ENCODE measurements around the gene DCST1.

DCST1 gene

DNA sequence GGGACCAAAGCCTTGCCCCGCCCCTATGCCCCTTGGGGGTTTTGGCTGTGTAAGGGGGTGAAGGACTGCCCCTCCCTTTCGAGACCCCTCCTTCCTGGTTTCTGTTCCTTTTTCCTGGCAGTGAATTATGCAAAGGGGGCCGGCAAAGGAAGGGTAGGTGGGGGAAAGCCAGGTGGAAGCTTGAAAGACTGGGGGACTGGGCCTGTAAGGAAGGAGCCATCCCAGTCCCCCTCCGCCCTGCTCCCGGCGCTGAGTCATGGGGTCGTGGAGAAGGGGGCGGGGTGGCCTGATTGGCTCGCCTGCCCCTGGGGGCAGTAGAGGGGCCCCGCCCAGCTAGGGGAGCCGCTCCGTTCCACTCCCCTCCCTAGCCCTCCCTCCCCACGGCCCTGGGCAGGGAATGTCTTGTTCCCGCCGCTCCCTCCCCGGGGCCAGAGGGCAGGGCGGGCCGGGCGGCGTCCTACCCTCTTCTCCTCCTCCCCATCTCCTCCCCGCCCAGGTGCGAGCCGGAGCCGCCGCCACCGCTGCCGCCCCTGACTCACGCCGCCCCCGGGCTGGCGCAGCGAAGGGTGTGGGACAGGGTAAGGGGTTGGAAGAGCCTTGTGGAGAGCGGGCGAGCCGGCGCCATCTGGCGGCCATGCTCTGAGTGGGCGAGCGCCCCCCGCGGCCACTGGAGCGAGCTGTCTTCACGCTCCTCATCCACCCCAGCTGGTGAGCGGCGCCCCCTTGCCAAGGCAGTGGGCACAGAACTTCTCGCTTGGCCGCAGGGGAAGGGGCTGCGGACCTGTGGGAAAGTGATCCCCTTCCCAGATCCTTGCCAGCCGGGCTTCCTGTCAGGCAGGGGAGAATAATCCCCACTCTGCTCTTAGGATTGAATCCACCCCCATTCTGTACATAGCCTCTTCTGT, 16.3 kb upstream of the DCST1 start:
- Mint-ChIP-seq H3K4me3 (peak overlapping the region; percentile 73), H3K4me1 (peaks cover 66% of the 10 kb centered on the region), H3K27me3 (no peaks in the 10 kb centered on the region), H3K27ac (peak overlapping the region; percentile 51), H3K9me3 (no peaks in the 10 kb centered on the region), H3K36me3 (peaks cover 2% of the 10 kb centered on the region)

DNA sequence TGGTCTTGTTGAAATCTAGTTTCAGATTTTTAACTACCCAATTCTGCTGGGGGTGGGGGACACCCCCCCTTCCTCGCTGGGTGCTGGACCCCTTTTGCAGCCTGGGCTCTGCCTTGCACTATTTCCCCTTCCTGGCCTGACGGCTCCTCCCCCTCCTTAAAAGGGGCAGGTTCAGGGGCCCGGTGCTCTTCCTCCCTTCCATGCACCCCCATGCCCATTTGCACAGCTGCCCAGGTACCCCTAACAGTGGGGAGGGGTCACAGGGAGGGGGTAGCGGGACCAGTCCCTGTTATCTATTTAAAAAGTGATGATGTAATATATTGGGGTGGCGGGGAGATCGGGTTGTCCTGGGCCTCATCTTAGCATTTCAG, 15.7 kb upstream of the DCST1 start:
- peak overlapping the region; percentile 71 for H3K4me3 Mint-ChIP-seq
- H3K9me3 Mint-ChIP-seq: no peaks in the 10 kb centered on the region
- no peaks in the 10 kb centered on the region for H3K27me3 Mint-ChIP-seq
- H3K36me3 Mint-ChIP-seq: peaks cover 2% of the 10 kb centered on the region
- H3K4me1 Mint-ChIP-seq: peaks cover 63% of the 10 kb centered on the region
- H3K27ac Mint-ChIP-seq: peak overlapping the region; percentile 51

DNA sequence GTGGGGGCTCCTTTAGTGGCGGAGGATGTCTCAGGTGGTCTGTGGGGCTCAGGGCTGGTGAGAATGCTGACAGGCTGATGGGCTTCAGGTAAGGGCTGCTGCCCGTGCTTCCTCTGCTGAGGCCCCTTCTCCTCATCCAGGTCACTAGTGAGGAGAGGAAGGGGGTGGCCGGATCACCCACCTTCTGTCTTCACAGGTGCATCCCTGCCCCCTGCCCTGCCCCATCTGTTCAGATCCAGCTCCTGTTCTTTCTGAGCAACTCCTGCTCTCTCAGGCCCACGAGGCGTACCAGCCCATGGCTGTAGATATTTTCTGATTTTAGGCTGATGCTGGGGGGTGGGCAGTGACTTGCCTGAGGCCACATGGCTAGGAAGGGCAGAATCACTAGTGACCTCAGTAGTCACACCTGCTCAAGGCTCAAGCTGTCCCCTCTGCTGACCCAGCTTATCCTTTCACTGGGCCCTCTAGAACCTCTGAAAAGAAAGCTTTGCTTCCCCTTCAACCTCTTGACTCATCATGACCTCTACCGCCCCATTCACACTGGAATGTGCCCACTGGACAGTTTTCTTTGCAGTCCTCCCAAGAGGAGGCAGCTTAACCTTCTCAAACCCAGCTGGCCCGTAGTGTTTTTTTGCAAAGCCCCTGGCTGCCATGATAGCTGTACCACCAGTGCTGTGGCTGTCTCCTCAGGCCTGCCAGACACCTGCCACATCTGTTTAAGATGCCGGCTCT, 14.8 kb upstream of the DCST1 start:
- H3K27me3 Mint-ChIP-seq: no peaks in the 10 kb centered on the region
- H3K4me1 Mint-ChIP-seq: peaks cover 57% of the 10 kb centered on the region
- peak overlapping the region; percentile 59 for H3K27ac Mint-ChIP-seq
- H3K36me3 Mint-ChIP-seq: peaks cover 2% of the 10 kb centered on the region
- H3K4me3 Mint-ChIP-seq: no peak overlapping the region
- H3K9me3 Mint-ChIP-seq: no peaks in the 10 kb centered on the region

DNA sequence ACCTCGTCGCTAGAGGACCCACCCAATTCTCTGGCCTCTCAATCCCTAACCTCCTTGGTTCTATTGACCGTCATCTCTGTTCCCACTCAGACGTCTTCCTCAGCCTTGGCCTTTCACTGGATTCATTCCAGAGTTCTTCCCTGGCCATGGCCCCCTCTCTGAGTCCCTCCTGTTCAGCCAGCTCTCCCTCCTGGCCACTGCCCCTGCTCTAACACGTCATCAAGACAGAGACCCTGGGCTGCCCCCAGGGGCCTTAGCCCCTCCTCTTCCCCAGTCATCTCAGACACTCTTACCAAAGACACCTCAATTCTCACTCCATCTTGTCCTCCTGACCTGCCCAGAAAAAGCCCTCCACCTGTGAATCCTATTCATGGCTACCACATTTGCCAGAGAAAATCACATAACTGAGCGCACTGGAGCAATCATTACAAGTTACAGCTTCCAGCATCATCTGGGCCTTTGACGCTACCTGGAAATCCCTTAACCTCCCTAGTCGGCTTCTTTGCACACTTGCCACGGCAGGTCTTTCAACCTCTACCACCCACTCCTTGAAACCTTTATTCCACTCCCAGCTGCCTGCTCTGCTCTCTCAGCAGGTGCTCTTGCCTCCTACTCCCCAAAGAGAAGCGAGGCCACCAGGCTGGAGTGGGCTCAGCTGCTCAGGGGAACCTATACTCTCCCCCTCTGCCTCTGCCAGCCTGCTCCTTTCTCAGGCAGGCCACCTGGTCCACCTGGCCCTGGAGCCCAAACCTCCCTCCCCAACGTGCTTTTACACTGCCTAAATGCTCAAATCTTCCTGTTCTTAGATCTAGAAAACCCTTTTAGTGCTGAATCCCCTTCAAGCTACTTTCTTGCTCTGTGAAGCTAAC, 14.0 kb upstream of the DCST1 start:
- peak overlapping the region; percentile 17 for H3K4me3 Mint-ChIP-seq
- H3K27ac Mint-ChIP-seq: peak overlapping the region; percentile 83
- H3K4me1 Mint-ChIP-seq: peaks cover 49% of the 10 kb centered on the region
- H3K9me3 Mint-ChIP-seq: no peaks in the 10 kb centered on the region
- H3K36me3 Mint-ChIP-seq: peaks cover 2% of the 10 kb centered on the region
- H3K27me3 Mint-ChIP-seq: no peaks in the 10 kb centered on the region

DNA sequence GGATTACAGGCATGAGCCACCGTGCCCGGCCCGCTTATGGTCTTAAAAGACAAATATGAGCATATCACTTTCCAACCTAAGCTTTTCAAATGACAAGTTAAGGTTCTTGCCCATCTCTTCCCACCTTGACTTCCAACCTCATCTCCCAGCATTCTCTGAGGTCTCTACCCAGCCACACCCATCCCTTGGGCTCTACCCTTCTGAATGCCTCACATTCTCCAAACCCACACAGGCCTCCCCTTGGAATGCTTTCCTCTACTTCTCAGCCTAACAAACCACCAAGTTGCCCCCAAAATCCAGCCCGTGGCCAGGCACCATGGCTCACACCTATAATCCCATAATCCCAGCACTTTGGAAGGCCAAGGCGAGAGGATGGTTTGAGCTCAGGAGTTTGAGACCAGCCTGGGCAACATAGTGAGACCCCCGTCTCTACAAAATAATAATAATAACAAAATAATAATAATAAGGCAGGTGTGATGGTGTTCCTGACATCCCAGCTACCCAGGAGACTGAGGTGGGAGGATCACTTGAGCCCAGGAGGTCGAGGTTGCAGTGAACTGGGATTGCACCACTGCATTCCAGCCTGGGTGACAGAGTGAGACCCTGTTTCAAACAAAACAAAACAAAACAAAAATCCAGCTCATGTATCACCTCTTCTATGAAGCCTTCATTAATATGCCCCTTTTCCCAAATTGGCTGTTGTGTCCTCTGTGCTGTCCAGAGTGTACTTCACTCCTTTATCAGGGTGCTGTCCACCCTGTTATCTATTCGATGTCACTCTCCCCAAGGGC, 11.3 kb upstream of the DCST1 start:
- Mint-ChIP-seq H3K9me3 (no peaks in the 10 kb centered on the region), H3K4me1 (peaks cover 28% of the 10 kb centered on the region), H3K27ac (no peak overlapping the region), H3K36me3 (no peaks in the 10 kb centered on the region), H3K27me3 (no peaks in the 10 kb centered on the region), H3K4me3 (no peak overlapping the region)

DNA sequence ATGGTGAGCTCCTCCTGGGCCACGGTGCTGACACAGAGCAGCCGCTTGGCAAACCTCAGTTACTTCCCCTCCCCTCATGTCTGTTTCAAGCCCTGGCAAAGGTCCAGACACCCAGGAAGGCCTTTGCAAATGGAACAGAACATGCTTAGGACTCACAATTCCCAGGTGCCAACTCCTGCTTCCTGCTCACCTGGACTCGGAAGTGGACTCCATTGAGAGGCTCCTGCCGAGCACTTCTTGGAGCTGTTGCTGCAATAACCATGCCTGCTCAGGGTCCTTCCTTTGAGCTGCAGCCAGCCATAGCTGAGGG, 10.7 kb upstream of the DCST1 start:
- Mint-ChIP-seq H3K36me3 (no peaks in the 10 kb centered on the region), H3K4me3 (no peak overlapping the region), H3K4me1 (peaks cover 24% of the 10 kb centered on the region), H3K27ac (no peak overlapping the region), H3K27me3 (no peaks in the 10 kb centered on the region), H3K9me3 (no peaks in the 10 kb centered on the region)

DNA sequence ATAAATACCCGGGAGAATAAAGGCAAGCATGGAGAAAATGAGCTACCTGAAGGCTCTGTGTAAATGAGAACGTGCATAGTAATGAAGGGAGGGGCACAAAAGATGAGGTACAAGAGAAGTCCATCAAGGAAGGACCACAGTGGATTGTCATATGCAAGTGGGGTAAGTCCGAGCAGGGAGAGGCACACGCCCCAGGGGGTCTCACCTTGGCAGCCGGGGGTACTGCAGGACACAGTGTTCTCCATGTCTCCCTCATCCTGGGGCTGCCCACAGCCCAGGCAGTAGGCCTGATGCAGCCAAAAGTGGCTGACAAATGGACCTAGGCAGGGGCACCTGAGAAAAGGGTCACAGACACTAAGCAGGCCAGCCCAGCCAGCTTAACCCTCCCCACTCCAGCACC, 10.0 kb upstream of the DCST1 start:
- H3K9me3 Mint-ChIP-seq: no peaks in the 10 kb centered on the region
- H3K4me1 Mint-ChIP-seq: peaks cover 21% of the 10 kb centered on the region
- no peaks in the 10 kb centered on the region for H3K27me3 Mint-ChIP-seq
- H3K4me3 Mint-ChIP-seq: no peak overlapping the region
- H3K27ac Mint-ChIP-seq: no peak overlapping the region
- no peaks in the 10 kb centered on the region for H3K36me3 Mint-ChIP-seq

DNA sequence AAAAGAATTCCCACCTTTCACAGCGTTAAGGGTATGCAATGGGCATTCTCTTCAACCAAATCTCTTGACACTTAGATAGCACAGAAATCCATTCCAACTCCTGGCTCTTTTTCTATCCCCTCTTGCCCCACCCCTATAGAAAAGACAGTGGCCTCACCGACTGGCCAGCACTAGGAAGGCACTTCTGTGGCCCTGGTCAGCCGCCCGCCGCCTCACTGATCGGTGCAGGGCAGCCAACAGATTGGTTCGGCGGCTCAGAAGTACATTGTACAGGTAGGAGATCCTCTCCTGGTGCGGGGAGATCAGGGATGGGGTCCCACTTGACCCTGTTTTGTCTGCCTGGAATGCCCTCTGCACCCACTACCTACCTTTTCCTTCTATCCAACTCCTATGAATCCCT, 9.3 kb upstream of the DCST1 start:
- peaks cover 15% of the 10 kb centered on the region for H3K4me1 Mint-ChIP-seq
- H3K4me3 Mint-ChIP-seq: no peak overlapping the region
- no peaks in the 10 kb centered on the region for H3K9me3 Mint-ChIP-seq
- no peaks in the 10 kb centered on the region for H3K36me3 Mint-ChIP-seq
- no peaks in the 10 kb centered on the region for H3K27me3 Mint-ChIP-seq
- H3K27ac Mint-ChIP-seq: no peak overlapping the region

DNA sequence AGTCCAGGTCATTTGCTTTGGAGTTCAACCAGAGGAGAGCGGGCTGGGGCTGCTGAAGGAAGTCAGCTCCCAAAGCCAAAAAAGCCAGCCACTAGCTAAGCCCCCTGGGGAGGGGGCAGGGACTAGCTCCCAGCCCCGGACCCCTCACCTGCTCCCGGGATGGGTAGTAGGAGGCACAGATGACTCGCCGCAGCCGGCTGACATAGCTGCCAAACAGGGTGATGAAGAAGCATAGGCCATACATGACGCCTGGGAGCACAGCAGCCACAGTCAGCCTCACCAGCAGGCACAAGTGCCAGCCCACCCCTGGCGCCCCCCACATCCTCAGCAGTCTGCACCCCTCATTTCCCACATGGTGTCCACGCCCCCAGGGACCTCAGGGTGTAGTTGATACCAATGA, 7.5 kb upstream of the DCST1 start:
- Mint-ChIP-seq H3K4me1 (peaks cover 6% of the 10 kb centered on the region), H3K27ac (no peak overlapping the region), H3K27me3 (no peaks in the 10 kb centered on the region)

DNA sequence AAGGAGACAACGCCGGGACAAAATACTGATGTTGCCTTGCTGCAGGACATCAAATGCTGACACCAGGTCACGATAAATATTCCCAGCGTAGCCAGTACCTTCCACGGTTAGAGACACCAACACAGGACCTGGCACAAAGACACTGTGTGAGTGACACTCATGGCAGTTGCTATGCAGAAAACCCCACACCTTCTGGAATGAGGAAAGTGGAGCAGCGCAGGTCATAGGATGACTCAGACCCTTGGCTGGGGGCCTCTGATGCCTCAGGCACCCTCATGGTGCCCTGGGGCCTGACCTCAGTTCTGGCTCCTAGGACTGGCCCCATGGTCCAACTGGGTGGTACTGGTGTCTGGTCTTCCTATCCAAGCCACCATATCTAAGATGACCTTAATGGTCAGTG, 7.0 kb upstream of the DCST1 start:
- Mint-ChIP-seq H3K36me3 (no peaks in the 10 kb centered on the region), H3K27ac (no peak overlapping the region), H3K4me3 (no peak overlapping the region), H3K9me3 (no peaks in the 10 kb centered on the region), H3K4me1 (peaks cover 6% of the 10 kb centered on the region), H3K27me3 (no peaks in the 10 kb centered on the region)

More for the DNA sequence above, 7.5 kb upstream of the DCST1 start:
- H3K36me3 Mint-ChIP-seq: no peaks in the 10 kb centered on the region
- no peaks in the 10 kb centered on the region for H3K9me3 Mint-ChIP-seq
- no peak overlapping the region for H3K4me3 Mint-ChIP-seq

DNA sequence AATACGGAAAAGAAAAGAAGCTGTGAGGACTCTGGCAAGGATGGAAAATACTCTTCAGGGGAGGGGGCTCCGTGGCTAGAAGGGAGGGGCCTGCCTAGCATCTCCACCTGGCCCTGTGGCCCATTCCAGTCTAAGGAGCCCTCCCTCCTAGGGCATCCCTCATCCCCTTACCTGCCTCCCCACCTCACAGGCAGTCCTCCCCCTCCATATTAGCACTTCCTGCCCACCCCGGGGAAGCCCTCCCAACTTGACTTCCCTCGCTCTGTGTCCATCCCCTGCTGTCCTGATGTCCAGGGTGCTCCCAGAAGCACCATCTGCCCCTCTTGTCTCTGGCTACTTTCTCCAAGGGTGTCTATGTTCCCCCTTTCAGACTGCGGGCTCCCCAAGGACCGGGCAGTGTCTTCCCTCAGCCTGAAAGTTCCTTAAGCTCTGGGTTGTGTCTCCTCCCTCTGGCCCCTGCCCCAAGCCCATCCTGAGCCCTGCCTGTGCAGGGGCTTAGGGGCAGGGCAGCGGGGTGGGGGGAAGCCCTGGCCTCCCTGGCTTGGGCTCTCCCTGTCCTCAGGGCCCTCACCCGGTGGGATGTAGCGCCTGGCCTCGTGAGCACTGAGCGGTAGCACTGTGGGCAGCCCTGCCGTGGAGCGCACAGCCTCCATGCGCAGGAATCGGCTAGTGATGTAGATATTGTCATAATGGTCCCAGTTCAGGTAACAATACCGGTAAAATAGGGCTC, 3.9 kb upstream of the DCST1 start:
- Mint-ChIP-seq H3K9me3 (no peaks in the 10 kb centered on the region), H3K4me3 (no peak overlapping the region), H3K27me3 (no peaks in the 10 kb centered on the region), H3K36me3 (no peaks in the 10 kb centered on the region), H3K27ac (no peak overlapping the region), H3K4me1 (no peaks in the 10 kb centered on the region)

DNA sequence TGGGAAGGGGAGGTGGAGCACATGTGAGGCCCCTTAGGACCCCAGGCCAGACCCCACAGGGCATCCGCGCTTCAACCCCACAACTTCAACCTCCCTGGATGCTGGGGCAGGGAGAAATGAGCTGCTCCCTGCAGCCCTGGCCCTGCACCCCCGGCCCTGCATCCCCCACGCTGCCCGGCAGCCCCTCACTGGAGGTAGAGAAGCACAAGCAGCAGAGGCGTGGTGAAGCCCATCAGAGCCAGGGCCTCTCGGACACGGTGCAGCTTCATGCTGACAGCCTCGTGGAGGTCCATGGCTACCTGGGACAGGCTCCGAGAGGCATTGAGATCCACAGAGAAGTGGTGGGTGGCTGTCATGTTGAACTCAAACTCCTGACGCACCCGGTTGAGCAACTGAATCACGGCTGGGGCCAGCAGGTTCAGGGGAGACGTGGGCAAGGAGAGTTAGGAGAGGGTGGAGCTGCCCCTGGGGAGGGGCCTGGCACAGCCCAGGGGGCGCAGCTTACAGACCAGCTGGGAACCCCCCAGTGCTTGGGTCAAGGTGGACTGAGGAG, 3.3 kb upstream of the DCST1 start:
- Mint-ChIP-seq H3K9me3 (no peaks in the 10 kb centered on the region), H3K36me3 (no peaks in the 10 kb centered on the region), H3K27me3 (no peaks in the 10 kb centered on the region), H3K4me3 (no peak overlapping the region), H3K27ac (no peak overlapping the region), H3K4me1 (no peaks in the 10 kb centered on the region)

DNA sequence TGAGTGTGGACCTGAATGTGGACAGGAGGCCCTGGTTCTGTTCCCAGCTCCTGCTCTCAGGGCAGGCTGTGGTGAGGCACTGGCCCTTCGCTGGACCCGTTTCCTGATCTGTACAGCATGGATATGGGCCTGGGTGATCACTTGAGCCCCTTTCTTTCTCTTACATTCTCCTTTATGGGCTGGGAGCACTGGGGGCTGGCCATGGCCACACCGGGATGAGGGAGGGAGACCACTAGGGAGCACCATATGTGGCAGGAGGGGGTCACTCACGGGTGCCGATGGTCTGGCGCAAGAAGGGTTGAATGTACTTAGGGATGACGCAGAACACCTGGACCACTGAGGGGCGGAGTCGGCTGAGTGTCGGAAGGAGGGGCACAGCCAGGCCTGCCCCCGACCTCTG, 2.7 kb upstream of the DCST1 start:
- no peak overlapping the region for H3K4me3 Mint-ChIP-seq
- no peaks in the 10 kb centered on the region for H3K4me1 Mint-ChIP-seq
- H3K9me3 Mint-ChIP-seq: no peaks in the 10 kb centered on the region
- H3K36me3 Mint-ChIP-seq: no peaks in the 10 kb centered on the region
- no peaks in the 10 kb centered on the region for H3K27me3 Mint-ChIP-seq
- H3K27ac Mint-ChIP-seq: peak overlapping the region; percentile 46

DNA sequence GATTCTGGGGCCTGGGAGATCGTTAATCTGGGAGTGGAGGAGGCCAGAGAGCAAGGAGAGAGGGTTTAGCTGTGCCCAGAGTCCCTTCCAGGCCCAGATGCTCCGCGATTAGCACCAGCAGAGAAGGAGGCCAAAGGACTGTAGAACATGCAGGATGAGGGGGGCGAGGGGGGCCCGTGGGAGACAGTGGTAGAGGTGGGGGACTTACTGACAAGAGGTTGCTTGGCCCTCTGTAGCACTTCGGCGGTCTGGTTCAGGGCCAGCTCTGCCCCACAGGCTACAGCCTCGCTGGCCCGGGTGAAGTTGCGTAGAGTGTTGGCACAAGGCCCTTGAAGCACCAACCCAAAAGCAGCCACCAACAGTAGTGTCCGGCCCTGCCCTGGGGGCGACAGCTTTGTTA, 738 bp upstream of the DCST1 start:
- Mint-ChIP-seq H3K36me3 (no peaks in the 10 kb centered on the region), H3K27ac (no peak overlapping the region), H3K27me3 (no peaks in the 10 kb centered on the region)

More for the DNA sequence above, 738 bp upstream of the DCST1 start:
- no peaks in the 10 kb centered on the region for H3K4me1 Mint-ChIP-seq
- H3K4me3 Mint-ChIP-seq: no peak overlapping the region
- H3K9me3 Mint-ChIP-seq: no peaks in the 10 kb centered on the region
